GM19238 (cell line): ENCODE data around the gene CDHR1.

Experiments used
- DNase-seq: peaks from one replicate; pipeline ENCODE4 v3.0.0; 2011; ENCODE audit warnings: low spot score; ENCODE audit not compliant: insufficient read length

Gene CDHR1

DNA sequence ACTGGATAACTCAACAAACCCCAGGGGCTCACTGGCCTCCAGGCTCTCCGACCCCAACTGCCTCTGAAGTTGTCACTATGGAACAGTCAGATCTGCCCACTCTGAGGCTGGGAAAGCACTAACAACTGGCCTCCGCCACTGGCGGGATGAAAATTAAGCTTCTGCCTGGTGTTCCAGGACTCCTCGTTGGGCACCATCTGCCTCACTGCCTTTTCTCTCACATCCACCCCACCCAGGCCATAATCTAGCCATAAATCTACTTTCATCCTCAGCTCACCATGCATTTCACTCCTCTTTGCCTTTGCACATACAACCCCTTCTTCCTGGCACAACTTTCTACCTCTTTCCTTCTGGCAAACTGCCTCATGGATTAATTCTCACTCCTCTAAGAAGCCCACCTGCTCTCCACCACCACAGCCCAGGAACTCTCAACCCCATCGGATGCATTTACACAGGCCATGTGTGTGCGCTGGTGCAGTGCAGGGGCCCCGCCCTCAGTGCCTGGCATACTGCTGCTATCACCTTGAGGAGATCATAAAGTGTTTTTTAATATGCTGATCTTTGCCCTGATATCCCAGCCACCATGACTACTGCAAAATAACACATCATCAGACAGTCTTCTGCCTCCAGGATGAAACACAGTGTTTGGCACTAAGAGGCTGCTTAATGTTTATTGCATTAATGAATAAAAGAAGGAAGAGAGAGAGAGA, 4.0 kb downstream of the CDHR1 start:
- DNase-seq, result no peak

DNA sequence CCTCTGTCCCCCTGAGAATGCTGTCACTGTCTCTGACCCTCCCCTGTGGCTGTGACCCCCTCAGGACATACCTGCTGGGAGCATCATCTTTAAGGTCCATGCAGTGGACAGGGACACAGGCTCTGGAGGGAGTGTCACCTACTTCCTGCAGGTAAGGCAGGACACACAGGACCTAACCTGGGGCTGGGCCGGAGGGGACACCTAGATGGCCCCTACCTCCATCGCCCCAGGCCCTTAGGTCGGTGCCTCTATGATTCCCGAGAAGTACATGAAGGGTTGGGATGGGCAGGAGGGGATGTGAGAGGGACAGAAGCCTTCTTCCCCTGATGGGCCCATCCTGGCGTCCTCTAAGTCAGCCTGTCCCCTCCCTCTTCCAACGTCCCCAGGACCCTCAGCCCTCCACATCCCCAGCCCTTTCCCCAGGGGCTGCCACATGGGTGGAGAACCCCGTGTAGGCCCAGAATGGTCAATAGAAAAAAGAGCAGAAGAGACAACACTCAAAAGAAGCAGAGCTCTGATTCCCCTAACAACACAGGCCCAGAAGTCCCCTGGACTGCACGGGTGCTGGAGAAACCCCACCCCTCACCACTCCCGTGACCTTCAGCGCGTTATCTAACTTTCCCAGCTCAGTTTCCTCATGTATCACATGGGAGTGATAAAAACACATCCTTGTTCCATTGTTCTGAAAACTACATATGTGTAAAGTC, 6.4 kb downstream of the CDHR1 start:
- DNase-seq, result no peak

- DNase-seq, result no peak
Observed at GRCh38 chr10:84201244-84201606, 6.9 kb downstream of the CDHR1 start.

GRCh38 chr10:84201682-84202081, 7.3 kb downstream of the CDHR1 start:
- DNase-seq, result no peak

DNA sequence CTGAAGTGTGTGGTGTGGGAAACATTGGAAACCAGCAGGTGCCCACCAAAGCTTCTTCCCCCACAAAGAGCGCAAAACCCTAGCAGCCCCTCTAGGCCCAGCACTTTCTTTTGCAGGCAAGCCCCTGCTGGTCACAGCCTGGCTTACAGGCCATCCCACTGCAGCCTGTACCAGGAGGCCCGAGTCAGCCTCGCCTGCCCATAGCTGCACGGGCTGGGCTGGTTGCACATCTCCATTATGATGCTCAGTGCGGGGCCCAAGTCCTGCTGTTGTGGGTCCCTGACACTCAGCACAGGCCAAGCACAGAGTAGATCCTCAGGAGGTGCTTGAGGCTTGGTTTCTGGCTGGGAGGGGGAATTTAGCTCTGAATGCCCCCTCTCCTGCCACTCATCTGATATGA, 8.0 kb downstream of the CDHR1 start:
- DNase-seq, result no peak

GRCh38 chr10:84204122-84204521, 9.8 kb downstream of the CDHR1 start:
- peak; percentile 60 for DNase-seq

GRCh38 chr10:84204610-84205009, 10.3 kb downstream of the CDHR1 start:
- no peak for DNase-seq

DNA sequence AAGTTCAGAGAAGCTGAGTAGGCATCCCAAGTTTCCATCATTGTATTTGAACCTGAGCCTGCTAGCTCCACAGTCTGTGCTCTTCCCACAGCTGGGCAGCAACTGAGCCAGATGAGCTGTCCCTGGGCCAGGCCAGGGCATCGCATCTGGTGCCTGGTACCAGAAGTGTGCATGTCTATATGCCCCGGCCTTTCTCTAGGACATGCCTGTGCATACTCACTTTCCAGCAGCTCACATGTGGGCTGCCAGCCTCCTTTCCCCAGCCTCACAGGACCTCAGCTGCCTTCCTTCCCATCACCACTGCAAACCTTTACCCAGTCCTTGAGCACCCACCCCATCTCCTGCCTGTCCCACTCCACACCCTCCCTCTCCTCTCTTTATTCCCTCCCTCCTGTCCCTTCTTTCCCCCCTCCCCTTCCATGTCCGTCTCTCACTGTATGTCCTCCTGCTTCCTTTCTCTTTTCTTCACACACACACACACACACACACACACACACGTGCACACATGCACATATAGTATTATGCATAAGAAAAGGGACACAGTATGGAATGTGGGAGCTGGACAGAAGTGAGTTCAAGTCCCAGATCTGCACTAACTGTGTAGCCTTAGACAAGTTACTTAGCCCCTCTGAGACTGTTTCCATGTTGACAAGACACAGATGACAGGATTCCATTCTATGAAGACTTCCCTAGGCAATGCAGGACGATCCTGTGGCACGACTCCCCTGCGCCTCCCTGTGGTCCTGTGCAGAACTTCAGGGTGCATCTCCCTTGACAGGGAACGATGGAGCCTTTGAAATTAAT, 10.9 kb downstream of the CDHR1 start:
- peak; percentile 61 for DNase-seq

DNA sequence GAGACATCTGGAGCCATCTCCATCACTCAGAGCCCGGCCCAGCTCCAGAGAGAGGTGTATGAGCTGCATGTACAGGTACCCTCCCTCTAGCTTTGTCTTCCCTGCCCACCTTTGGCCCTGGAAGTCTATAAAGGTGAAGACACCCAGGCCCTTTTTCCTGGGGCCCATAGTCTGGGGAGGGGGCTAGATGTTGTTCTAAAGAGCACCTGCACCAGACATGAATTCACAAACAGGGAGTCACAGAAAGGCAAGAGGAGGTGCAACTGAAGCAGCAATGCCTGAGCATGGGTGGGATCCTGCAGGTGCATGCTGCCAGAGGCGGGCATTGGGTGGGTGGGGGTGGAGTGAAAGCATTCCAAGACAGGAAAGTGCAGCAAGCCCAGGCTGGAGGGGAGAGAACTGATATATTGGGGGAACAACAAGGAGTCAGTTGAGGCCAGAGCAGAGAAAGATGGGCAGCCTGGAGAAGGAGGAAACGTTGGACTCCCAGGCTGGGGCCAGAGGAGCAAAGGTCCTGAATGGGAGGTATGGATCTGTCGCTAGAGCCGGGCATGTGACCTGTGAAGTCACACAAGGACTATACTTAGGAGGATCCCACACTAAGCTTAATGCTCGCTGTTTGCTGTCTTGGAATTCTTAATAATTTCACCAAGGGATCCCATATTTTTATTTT, 11.7 kb downstream of the CDHR1 start:
- no peak for DNase-seq

GRCh38 chr10:84208023-84208422, 13.7 kb downstream of the CDHR1 start:
- DNase-seq, result no peak

- DNase-seq, result no peak
Observed at GRCh38 chr10:84211566-84211965, 17.2 kb downstream of the CDHR1 start.

GRCh38 chr10:84212014-84212413, 17.7 kb downstream of the CDHR1 start:
- no peak for DNase-seq

- DNase-seq, result no peak
Observed at GRCh38 chr10:84213076-84213475, 18.7 kb downstream of the CDHR1 start.

- no peak for DNase-seq
Observed at GRCh38 chr10:84214046-84214572, 19.8 kb downstream of the CDHR1 start.

GRCh38 chr10:84214612-84215235, 20.4 kb downstream of the CDHR1 start:
- DNase-seq, result no peak

- DNase-seq, result no peak
Observed at GRCh38 chr10:84216834-84217233, 22.5 kb downstream of the CDHR1 start.

- DNase-seq, result no peak
Observed at GRCh38 chr10:84217746-84218145, 23.4 kb downstream of the CDHR1 start.

DNA sequence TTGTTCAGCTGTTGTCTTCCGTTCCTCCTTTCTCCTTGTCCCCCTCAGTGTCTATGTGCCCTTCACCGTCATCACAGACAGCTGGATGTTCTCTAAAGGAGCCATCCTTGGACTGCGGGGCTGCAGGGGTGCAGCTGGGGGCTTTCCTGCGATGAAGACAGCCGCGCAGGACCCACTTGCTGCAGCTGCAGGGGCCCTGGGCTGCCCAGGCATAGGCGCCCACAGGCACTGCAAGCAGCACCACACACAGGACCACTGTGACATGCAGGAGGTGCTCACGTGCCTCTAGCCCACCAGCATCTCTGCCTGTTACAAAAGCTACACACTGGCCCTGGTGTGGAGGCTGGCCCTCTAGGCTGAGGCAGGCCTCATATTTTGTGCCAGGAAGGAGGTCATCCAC, 27.6 kb downstream of the CDHR1 start:
- no peak for DNase-seq

DNA sequence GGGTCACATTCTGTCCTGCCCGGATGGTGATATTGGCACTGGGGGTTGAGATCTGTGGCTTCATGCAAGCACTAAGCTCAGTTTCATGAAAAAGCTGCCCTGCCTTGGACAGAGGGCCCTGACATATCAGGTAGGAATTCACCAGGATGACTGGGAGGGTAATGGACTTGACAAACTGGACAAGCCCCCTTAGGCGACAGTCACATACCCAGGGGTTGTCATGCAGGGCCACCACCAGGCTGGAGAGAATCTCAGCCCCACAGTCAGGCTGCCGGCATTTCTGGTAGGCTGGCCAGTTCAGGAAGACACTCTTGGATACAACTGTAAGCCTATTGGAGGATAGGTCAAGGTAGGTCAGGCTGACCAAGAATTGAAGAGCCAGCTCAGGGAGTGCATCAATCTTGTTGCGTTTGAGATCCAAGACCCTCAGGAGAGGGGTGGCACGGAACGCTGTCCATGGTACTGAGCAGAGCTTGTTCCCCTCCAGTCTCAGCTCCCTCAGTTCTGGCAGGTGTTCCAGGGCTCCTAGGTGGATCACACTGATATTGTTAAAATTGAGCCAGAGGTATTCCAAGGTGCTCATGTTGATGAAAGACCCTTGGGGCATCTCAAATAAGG, 30.2 kb downstream of the CDHR1 start:
- no peak for DNase-seq

DNA sequence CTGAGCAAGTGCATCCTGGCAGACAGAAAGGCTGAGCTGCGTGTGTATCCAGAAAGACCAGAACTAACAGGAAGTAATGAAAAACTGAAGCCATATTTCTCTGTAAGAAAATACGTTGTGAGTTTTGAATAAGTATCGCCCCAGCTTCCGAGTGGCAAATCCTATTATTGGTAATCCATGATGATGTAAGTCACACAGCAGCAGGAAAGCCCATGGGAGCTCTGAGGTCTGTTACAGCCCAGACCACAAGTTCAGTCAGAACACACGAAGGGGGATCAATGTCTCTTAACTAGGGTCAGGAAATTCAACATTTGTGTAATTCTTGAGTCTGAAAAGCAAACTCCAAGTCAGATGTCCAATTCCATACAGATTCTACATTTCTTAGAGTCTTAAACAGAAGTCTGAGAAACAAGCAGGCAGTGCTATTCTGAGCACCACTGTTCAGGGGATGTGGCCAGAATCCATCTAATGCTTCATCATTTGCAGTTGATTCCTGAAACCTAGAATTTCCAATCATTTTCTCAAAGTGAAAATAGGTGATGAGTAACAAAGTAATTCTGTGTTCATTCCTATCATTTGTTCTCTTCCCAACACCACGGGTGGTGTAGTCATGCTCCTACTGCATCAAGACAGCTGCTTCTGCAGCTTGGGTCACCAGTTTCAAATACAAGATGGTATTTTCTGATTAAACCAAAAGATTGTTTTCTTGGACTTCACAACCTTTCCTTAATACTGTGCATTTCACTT, 31.3 kb downstream of the CDHR1 start, which contains the start of gene LRIT2:
Gene LRIT2, minus strand, starts transcription at position 118 of the 747 bp plus-strand sequence. Its CDS starts 24 bp downstream, at position 94.
- no peak for DNase-seq
